Liver (tissue), 9 donors: ENCODE results near the gene RET. TPM values are rescaled to one million over a fixed set of nuclear protein-coding genes. Genes with fewer than 3 reads are reported as not detected.

Experiments
- DNase-seq: peaks from one replicate; pipeline ENCODE4 v3.0.0-alpha.2; 2017; ENCODE audit warnings: low spot score
- H3K27ac ChIP-seq, 2 donors: one replicate each; pipeline ENCODE4 v1.7.0; 2013; ENCODE audit warnings: inconsistent platforms in 2 of 2, low read length in 2 of 2, control low read depth in 1 of 2, low read depth in 1 of 2, mild to moderate bottlenecking in 1 of 2
- H3K27me3 ChIP-seq, 4 donors: one replicate each; pipeline versions ENCODE4 v1.6.1 to v1.7.0; 2013; ENCODE audit warnings: low read length in 3 of 4, inconsistent platforms in 1 of 4, mild to moderate bottlenecking in 1 of 4, moderate library complexity in 1 of 4; ENCODE audit not compliant: control insufficient read depth in 4 of 4, insufficient read depth in 4 of 4
- H3K36me3 ChIP-seq, 4 donors: one replicate each; pipeline versions ENCODE4 v1.6.1 to v1.7.0; 2013; ENCODE audit warnings: low read length in 3 of 4, mild to moderate bottlenecking in 3 of 4, low read depth in 1 of 4, moderate library complexity in 1 of 4; ENCODE audit not compliant: control insufficient read depth in 4 of 4, insufficient read depth in 3 of 4
- H3K4me1 ChIP-seq, 4 donors: one replicate each; pipeline versions ENCODE4 v1.6.1 to v1.7.0; 2013; ENCODE audit warnings: low read length in 3 of 4, mild to moderate bottlenecking in 3 of 4, moderate library complexity in 1 of 4; ENCODE audit not compliant: control insufficient read depth in 4 of 4, insufficient read depth in 4 of 4
- H3K4me3 ChIP-seq, 3 donors: one replicate each; pipeline versions ENCODE4 v1.6.1 to v1.7.0; 2013; ENCODE audit warnings: low read length in 3 of 3, control low read depth in 1 of 3, low read depth in 1 of 3, mild to moderate bottlenecking in 1 of 3
- H3K9ac ChIP-seq, 2 donors: one replicate each; pipeline ENCODE4 v1.7.0; 2013; ENCODE audit warnings: low read length in 2 of 2, mild to moderate bottlenecking in 2 of 2, moderate library complexity in 2 of 2, control low read depth in 1 of 2, low read depth in 1 of 2
- H3K9me3 ChIP-seq, 4 donors: one replicate each; pipeline versions ENCODE4 v1.6.1 to v1.7.0; 2013; ENCODE audit warnings: low read length in 3 of 4; ENCODE audit not compliant: control insufficient read depth in 4 of 4
- EGR1 ChIP-seq, 2 donors: IDR thresholded peaks; 2 replicates each; pipeline ENCODE4 v1.6.1; 2016 to 2018; ENCODE audit warnings: antibody characterized with exemption in 2 of 2, low read depth in 2 of 2
- FOXA1 ChIP-seq: IDR thresholded peaks from 2 replicates; pipeline ENCODE4 v1.6.1; 2016; ENCODE audit warnings: antibody characterized with exemption
- FOXA2 ChIP-seq: IDR thresholded peaks from 2 replicates; pipeline ENCODE4 v1.6.1; 2016; ENCODE audit warnings: antibody characterized with exemption
- GABPA ChIP-seq, 2 donors: IDR thresholded peaks in 1 of 2; conservative IDR thresholded peaks in 1 of 2; 2 replicates each; pipeline ENCODE4 v1.6.1; 2016; ENCODE audit warnings: antibody characterized with exemption in 2 of 2, mild to moderate bottlenecking in 1 of 2, moderate library complexity in 1 of 2
- HNF4A ChIP-seq, 2 donors: conservative IDR thresholded peaks; 2 replicates each; pipeline ENCODE4 v1.6.1; 2016; ENCODE audit warnings: antibody characterized with exemption in 2 of 2, mild to moderate bottlenecking in 2 of 2
- HNF4G ChIP-seq: IDR thresholded peaks from 2 replicates; pipeline ENCODE4 v1.6.1; 2016; ENCODE audit warnings: antibody characterized with exemption
- JUND ChIP-seq, 2 donors: IDR thresholded peaks; 2 replicates each; pipeline ENCODE4 v1.6.1; 2016; ENCODE audit warnings: antibody characterized with exemption in 2 of 2
- NR2F2 ChIP-seq: IDR thresholded peaks from 2 replicates; pipeline ENCODE4 v1.6.1; 2016; ENCODE audit warnings: antibody characterized with exemption
- RXRA ChIP-seq, 2 donors: IDR thresholded peaks; 2 replicates each; pipeline ENCODE4 v1.6.1; 2017 to 2018; ENCODE audit warnings: antibody characterized with exemption in 2 of 2, mild to moderate bottlenecking in 1 of 2
- SP1 ChIP-seq: IDR thresholded peaks from 2 replicates; pipeline ENCODE4 v1.6.1; 2018; ENCODE audit warnings: antibody characterized with exemption, mild to moderate bottlenecking
- TAF1 ChIP-seq: conservative IDR thresholded peaks from 2 replicates; pipeline ENCODE4 v1.6.1; 2016; ENCODE audit warnings: antibody characterized with exemption, mild to moderate bottlenecking
- WGBS: extraction: QIAGEN DNeasy Blood & Tissue Kit; methylation state at CpG from one replicate; pipeline ENCODE4 v1.1.7; 2013; 5-methylcytosine and 5-hydroxymethylcytosine counted together
- polyA plus RNA-seq, 2 donors: library from polyadenylated mRNA; stranded (reverse) in 1 of 2; unstranded in 1 of 2; fragments of 200-250 nt in 1 of 2; fragments of >200 nt in 1 of 2; fragmentation: Nextera tagmentation in 1 of 2; extraction: Ambion mirVana in 1 of 2; gene quantifications; one replicate each; pipeline versions ENCODE4 v1.2.1 to v1.2.3, GENCODE V29; 2013 to 2015
- total RNA-seq, 2 donors: library from RNA; depleted of rRNA; stranded (reverse); fragments of >200 nt; gene quantifications; one replicate each; pipeline ENCODE4 v1.2.3, GENCODE V29; 2014
- TF ChIP-seq, protein P1 (sequence below): IDR thresholded peaks from 2 replicates; pipeline ENCODE4 v1.6.1; 2016; ENCODE audit warnings: antibody characterized with exemption
- TF ChIP-seq, protein P2 (sequence below): IDR thresholded peaks from 2 replicates; pipeline ENCODE4 v1.6.1; 2016; ENCODE audit warnings: antibody characterized with exemption
- donor health status: healthy.
- donor health status: healthy.
- donor health status: healthy.
- donor health status: healthy.
- donor health status: healthy.

RET gene
- total and polyA plus RNA-seq, 4 donors = 0.09 to 2.5 (median 0.33) TPM; not detected in 1

DNA sequence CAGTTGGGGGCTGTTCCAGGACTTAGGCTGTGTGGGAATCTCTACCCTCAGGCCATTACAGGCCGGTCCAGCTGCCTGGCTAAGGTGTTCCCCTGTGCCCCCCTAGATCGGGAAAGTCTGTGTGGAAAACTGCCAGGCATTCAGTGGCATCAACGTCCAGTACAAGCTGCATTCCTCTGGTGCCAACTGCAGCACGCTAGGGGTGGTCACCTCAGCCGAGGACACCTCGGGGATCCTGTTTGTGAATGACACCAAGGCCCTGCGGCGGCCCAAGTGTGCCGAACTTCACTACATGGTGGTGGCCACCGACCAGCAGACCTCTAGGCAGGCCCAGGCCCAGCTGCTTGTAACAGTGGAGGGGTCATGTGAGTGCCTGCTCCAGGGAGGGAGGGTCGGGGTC lies 34.2 kb downstream of the RET start:
- Histone ChIP-seq H3K27ac (no peak overlapping the region), H3K9me3 (no peaks in the 10 kb centered on the region), H3K36me3 (no peaks in the 10 kb centered on the region), H3K4me3 (no peak overlapping the region), H3K9ac (no peak overlapping the region), H3K4me1 (no peaks in the 10 kb centered on the region), H3K27me3 (no peaks in the 10 kb centered on the region)
- no peak for DNase-seq
- TF ChIP-seq, protein P1, sequence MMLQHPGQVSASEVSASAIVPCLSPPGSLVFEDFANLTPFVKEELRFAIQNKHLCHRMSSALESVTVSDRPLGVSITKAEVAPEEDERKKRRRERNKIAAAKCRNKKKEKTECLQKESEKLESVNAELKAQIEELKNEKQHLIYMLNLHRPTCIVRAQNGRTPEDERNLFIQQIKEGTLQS = no peak
- TF ChIP-seq, protein P2, sequence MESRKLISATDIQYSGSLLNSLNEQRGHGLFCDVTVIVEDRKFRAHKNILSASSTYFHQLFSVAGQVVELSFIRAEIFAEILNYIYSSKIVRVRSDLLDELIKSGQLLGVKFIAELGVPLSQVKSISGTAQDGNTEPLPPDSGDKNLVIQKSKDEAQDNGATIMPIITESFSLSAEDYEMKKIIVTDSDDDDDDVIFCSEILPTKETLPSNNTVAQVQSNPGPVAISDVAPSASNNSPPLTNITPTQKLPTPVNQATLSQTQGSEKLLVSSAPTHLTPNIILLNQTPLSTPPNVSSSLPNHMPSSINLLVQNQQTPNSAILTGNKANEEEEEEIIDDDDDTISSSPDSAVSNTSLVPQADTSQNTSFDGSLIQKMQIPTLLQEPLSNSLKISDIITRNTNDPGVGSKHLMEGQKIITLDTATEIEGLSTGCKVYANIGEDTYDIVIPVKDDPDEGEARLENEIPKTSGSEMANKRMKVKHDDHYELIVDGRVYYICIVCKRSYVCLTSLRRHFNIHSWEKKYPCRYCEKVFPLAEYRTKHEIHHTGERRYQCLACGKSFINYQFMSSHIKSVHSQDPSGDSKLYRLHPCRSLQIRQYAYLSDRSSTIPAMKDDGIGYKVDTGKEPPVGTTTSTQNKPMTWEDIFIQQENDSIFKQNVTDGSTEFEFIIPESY = no peak
- TF ChIP-seq TAF1 = no peak
- TF ChIP-seq FOXA1 = no peak
- WGBS = 89% methylated on average over 11 of the region's 11 CpGs

DNA sequence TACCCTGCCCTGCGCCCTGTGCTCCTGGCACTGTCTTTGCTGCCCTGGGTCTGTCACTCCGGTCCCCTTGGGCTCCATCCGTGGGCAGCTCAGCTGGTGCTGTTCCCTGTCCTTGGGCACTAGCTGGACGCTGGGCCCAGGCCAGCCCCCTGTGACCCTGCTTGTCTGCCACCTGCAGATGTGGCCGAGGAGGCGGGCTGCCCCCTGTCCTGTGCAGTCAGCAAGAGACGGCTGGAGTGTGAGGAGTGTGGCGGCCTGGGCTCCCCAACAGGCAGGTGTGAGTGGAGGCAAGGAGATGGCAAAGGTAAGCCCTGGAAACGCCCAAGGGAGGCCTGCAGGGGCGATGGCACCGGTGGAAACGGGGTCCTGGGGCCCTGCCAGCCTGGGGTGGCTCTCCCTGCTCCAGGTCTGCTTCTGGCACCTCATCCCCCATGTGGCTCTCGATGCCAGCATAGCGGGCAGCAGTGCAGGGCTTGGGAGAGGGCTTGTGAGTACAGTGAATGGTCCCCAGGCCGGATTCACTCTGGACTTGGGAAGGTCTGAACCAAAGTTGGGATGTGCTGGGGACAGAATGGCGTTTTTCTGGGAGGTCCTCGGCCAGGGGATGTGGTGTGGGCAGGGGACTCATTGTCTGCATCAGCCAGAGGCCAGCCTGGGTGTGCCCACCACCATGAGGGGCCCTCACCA lies 35.2 kb downstream of the RET start:
- no peaks in the 10 kb centered on the region for H3K36me3 ChIP-seq
- H3K27ac ChIP-seq = no peak overlapping the region
- no peaks in the 10 kb centered on the region for H3K9me3 ChIP-seq
- no peak overlapping the region for H3K9ac ChIP-seq
- no peak overlapping the region for H3K4me3 ChIP-seq
- H3K4me1 ChIP-seq = no peaks in the 10 kb centered on the region
- 88% methylated on average over 17 of the region's 17 CpGs for WGBS
- no peaks in the 10 kb centered on the region for H3K27me3 ChIP-seq
- TF ChIP-seq TAF1 (no peak), HNF4G (no peak), FOXA1 (no peak), JUND (IDR thresholded peaks at IDR 0.05) (no peak)
- no peak for DNase-seq

DNA sequence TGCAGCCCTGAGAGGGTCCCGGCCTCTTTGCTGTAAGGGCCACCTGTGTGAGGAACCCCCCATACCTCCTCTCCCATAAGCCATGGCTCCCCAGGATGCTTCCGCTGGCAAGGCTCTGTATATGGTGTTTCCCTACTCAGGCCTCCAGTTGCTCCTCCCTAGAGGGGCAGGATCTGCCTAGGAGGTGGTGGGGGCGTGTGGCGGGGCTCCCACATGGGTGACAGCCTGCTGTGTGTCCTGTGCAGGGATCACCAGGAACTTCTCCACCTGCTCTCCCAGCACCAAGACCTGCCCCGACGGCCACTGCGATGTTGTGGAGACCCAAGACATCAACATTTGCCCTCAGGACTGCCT lies 35.7 kb downstream of the RET start:
- H3K27me3 ChIP-seq = no peaks in the 10 kb centered on the region
- DNase-seq = no peak
- TF ChIP-seq, protein P1 = no peak
- TF ChIP-seq HNF4A (conservative IDR thresholded peaks at IDR 0.05) (no peak), SP1 (no peak), JUND (IDR thresholded peaks at IDR 0.05) (no peak), RXRA (IDR thresholded peaks at IDR 0.05) (no peak), FOXA2 (no peak), GABPA (IDR thresholded peaks at IDR 0.05 in 1 of 2, conservative IDR thresholded peaks at IDR 0.05 in 1 of 2) (no peak), HNF4G (no peak), EGR1 (IDR thresholded peaks at IDR 0.05; ENCODE audit: low read depth in 2 of 2) (no peak), NR2F2 (no peak), FOXA1 (no peak)
- TF ChIP-seq, protein P2 = no peak
- no peaks in the 10 kb centered on the region for H3K4me1 ChIP-seq
- 93% methylated on average over 7 of the region's 7 CpGs for WGBS
- H3K27ac ChIP-seq = no peak overlapping the region
- H3K36me3 ChIP-seq = no peaks in the 10 kb centered on the region
- no peaks in the 10 kb centered on the region for H3K9me3 ChIP-seq
- H3K4me3 ChIP-seq = no peak overlapping the region
- H3K9ac ChIP-seq = no peak overlapping the region
